Ishikawa (cell line): ENCODE data around the gene HRH1.

ENCODE experiments used
- EGR1 ChIP-seq: IDR thresholded peaks from 2 replicates; pipeline ENCODE4 v1.6.1; 2012
- FOXM1 ChIP-seq: IDR thresholded peaks from 2 replicates; pipeline ENCODE4 v1.6.1; 2012; ENCODE audit warnings: low read depth, borderline replicate concordance

- no peak for TF ChIP-seq FOXM1
- TF ChIP-seq EGR1, result no peak
Measured at GRCh38 chr3:11254876-11255275, 100.6 kb downstream of the HRH1 start.
